Progenitor cell of endocrine pancreas (in vitro differentiated cells): ENCODE data around the gene DNMT3A. TPM values are rescaled to one million over a fixed set of nuclear protein-coding genes. Genes with fewer than 3 reads are reported as not detected.
A peak's percentile ranks its signal among the peaks of the same experiment; 100 is the strongest.

Experiments
- DNase-seq: peaks from one replicate; pipeline ENCODE4 v3.0.0; 2021; ENCODE audit warnings: low spot score; ENCODE audit not compliant: unreplicated experiment
- H3K27ac Mint-ChIP-seq: 2 replicates; pipeline ENCODE4 v1.8.0; 2021; ENCODE audit warnings: mild to moderate bottlenecking, moderate library complexity, mixed read lengths
- H3K27me3 Mint-ChIP-seq: 2 replicates; pipeline ENCODE4 v1.8.0; 2021; ENCODE audit warnings: mixed read lengths
- H3K36me3 Mint-ChIP-seq: 2 replicates; pipeline ENCODE4 v1.8.0; 2022; ENCODE audit warnings: mixed read lengths; ENCODE audit not compliant: insufficient read depth
- H3K4me1 Mint-ChIP-seq: 2 replicates; pipeline ENCODE4 v1.8.0; 2021; ENCODE audit warnings: low read depth, mixed read lengths
- H3K4me3 Mint-ChIP-seq: 2 replicates; pipeline ENCODE4 v1.8.0; 2021; ENCODE audit warnings: low read depth, mild to moderate bottlenecking, moderate library complexity, mixed read lengths
- H3K9me3 Mint-ChIP-seq: 2 replicates; pipeline ENCODE4 v1.8.0; 2021; ENCODE audit warnings: low read depth, mixed read lengths
- CTCF ChIP-seq: fragments of 200-600 bp; sonication (generic); IDR thresholded peaks from one replicate; pipeline ENCODE4 v1.5.0; 2021; ENCODE audit warnings: antibody characterized with exemption, mild to moderate bottlenecking; ENCODE audit not compliant: unreplicated experiment
- total RNA-seq: library from RNA; stranded (reverse); gene quantifications from 2 replicates; pipeline ENCODE4 v1.2.1, GENCODE V29; 2021

Gene DNMT3A
- total RNA-seq, 1 donor from 2014 or later, result 168 TPM

DNA sequence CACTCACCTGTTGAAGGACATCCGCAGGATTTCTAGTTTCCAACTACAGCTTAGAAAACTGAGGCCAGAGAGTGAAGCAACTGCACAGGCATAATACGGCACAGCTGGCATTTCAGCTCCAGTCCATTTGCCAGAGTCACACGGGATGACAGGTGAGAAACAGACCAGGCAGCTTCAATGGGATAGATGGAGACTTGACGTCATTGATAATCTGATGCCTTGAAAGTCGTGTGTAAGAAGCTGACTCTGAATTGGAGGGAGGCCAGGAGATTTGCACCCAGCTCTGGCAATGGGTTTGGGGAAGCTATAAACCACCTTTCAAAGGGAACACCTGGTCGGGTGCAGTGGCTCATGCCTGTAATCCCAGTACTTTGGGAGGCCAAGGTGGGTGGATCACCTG lies 12.4 kb upstream of the DNMT3A start:
- H3K4me1 Mint-ChIP-seq, result no peaks in the 10 kb centered on the region
- H3K36me3 Mint-ChIP-seq, result no peaks in the 10 kb centered on the region
- no peaks in the 10 kb centered on the region for H3K9me3 Mint-ChIP-seq
- H3K27ac Mint-ChIP-seq, result no peak overlapping the region
- no peak for DNase-seq
- peaks cover 41% of the 10 kb centered on the region for H3K27me3 Mint-ChIP-seq
- H3K4me3 Mint-ChIP-seq, result no peak overlapping the region
- TF ChIP-seq CTCF, result no peak

GRCh38 chr2:25349397-25349796 lies 7.7 kb upstream of the DNMT3A start:
- Mint-ChIP-seq H3K4me1 (no peaks in the 10 kb centered on the region), H3K4me3 (no peak overlapping the region), H3K36me3 (no peaks in the 10 kb centered on the region), H3K27me3 (peaks cover 47% of the 10 kb centered on the region), H3K9me3 (no peaks in the 10 kb centered on the region), H3K27ac (no peak overlapping the region)
- no peak for TF ChIP-seq CTCF
- no peak for DNase-seq

DNA sequence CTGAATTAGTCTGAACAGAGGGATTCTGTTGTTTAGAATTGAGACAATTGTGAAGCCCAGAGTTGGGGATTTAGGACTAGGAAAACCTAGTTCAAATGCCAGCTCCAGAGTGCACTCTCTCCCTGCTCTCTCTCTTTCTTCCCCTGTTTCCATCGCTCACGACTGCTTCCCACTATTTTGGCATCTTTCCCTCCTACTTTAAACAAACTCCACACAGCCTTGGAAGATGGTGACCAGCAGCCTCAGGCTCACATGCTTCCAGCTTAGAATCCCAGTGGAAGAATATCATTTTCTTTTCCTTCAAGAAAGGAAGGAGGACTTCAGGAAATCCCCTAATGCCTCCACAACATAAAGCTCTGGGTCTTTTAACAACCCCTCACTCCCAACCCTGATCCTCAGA lies 6.1 kb upstream of the DNMT3A start:
- DNase-seq, result no peak
- Mint-ChIP-seq H3K27me3 (peaks cover 45% of the 10 kb centered on the region), H3K27ac (no peak overlapping the region), H3K4me1 (no peaks in the 10 kb centered on the region), H3K9me3 (no peaks in the 10 kb centered on the region), H3K4me3 (no peak overlapping the region), H3K36me3 (no peaks in the 10 kb centered on the region)
- TF ChIP-seq CTCF, result no peak

DNA sequence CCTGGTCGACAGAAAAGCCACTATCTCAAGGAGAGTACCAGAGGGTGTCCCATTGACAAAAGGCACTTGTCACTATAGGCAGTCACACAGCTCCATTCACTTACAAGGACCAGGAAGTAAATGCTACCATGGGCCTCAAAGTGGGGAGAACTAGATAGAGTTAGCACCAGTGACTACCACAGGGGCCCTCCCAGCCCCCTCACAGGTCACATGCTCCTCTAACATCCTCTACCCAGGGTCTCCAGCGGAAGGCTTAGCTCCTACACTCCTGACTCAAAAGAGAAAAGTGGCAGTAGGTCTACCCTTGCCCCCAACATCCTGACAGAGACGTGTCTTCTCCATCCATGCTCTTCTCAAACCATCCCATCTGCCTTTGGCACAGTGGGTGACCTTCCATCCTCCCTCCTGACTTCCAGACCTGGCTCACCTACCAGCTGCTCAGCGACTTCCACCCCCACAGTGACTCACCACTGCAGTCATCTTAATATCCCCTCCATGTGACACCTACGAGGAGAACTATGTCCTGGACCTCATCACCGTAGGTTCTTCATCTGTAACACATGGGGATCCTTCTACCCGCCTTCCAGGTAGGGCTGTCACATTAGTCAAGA lies 5.6 kb upstream of the DNMT3A start:
- H3K27ac Mint-ChIP-seq, result no peak overlapping the region
- TF ChIP-seq CTCF, result no peak
- no peaks in the 10 kb centered on the region for H3K9me3 Mint-ChIP-seq
- H3K4me1 Mint-ChIP-seq, result peaks cover 1% of the 10 kb centered on the region
- H3K4me3 Mint-ChIP-seq, result no peak overlapping the region
- no peak for DNase-seq
- no peaks in the 10 kb centered on the region for H3K36me3 Mint-ChIP-seq
- peaks cover 40% of the 10 kb centered on the region for H3K27me3 Mint-ChIP-seq

GRCh38 chr2:25343187-25343825 lies 1.6 kb upstream of the DNMT3A start:
- Mint-ChIP-seq H3K36me3 (no peaks in the 10 kb centered on the region), H3K4me1 (peaks cover 3% of the 10 kb centered on the region), H3K9me3 (no peaks in the 10 kb centered on the region), H3K27me3 (peaks cover 26% of the 10 kb centered on the region), H3K27ac (no peak overlapping the region), H3K4me3 (peak overlapping the region; percentile 71)
- TF ChIP-seq CTCF, result no peak
- no peak for DNase-seq
